Activated CD4-positive, alpha-beta memory T cell treated with anti-CD3 and anti-CD28 coated beads for 36 hours (primary cell): ENCODE data around the gene RHBDL2. TPM values are rescaled to one million over a fixed set of nuclear protein-coding genes. Genes with fewer than 3 reads are reported as not detected.
A peak's percentile ranks its signal among the peaks of the same experiment; 100 is the strongest.
"Not testable (repeated sequence)": the region's sequence is repeated elsewhere in the genome, so short reads cannot be mapped to it uniquely, and the experiment has no call there.

Experiments
- CTCF ChIA-PET: fragments of 350-600 bp; sonication (Branson Sonifier 250); formaldehyde crosslinking; loops from one replicate; lab custom pipeline; 2021; ENCODE audit warnings: antibody characterized with exemption, inconsistent platforms; lab: Charles Lee
- POLR2A ChIA-PET: fragments of 350-600 bp; sonication (Branson Sonifier 250); formaldehyde crosslinking; loops from one replicate; lab custom pipeline; 2021; ENCODE audit warnings: antibody characterized with exemption; lab: Charles Lee
- DNase-seq: peaks from one replicate; pipeline ENCODE4 v3.0.0-alpha.2; 2020
- H3K27ac Mint-ChIP-seq: one replicate; pipeline ENCODE4 v1.8.0; 2021; ENCODE audit warnings: mixed read lengths
- H3K27me3 Mint-ChIP-seq: one replicate; pipeline ENCODE4 v1.8.0; 2021; ENCODE audit warnings: mixed read lengths
- H3K36me3 Mint-ChIP-seq: one replicate; pipeline ENCODE4 v1.8.0; 2021; ENCODE audit warnings: mixed read lengths
- H3K4me1 Mint-ChIP-seq: one replicate; pipeline ENCODE4 v1.8.0; 2021; ENCODE audit warnings: low read depth, mixed read lengths
- H3K4me3 Mint-ChIP-seq: one replicate; pipeline ENCODE4 v1.8.0; 2021; ENCODE audit warnings: mild to moderate bottlenecking, mixed read lengths
- H3K9me3 Mint-ChIP-seq: one replicate; pipeline ENCODE4 v1.8.0; 2021; ENCODE audit warnings: mixed read lengths
- intact Hi-C: fragments of 100-400 bp; cut with micrococcal nuclease; formaldehyde crosslinking; loops from one replicate; pipeline ENCODE4 v1.15.1; 2023
- total RNA-seq, 2 experiments: library from RNA; stranded (reverse); gene quantifications; one replicate each; pipeline ENCODE4 v1.2.3, GENCODE V29; 2021

Gene RHBDL2
- total RNA-seq, 2 experiments from 2014 or later, result not detected

GRCh38 chr1:38845088-38845487, 96.5 kb downstream of the RHBDL2 start:
- H3K4me1 Mint-ChIP-seq, POLR2A ChIA-PET, DNase-seq, intact Hi-C loops, H3K4me3 Mint-ChIP-seq, H3K9me3 Mint-ChIP-seq, H3K27ac Mint-ChIP-seq, H3K27me3 Mint-ChIP-seq: not testable (repeated sequence)
- H3K36me3 Mint-ChIP-seq, result peaks cover 40% of the 10 kb centered on the region
- CTCF ChIA-PET, result interaction anchor here (0.6 to 4.4 kb wide), 2 partner anchors 10 to 123 kb away, joined by 4 to 23 read pairs; no protein-coding TSS in a partner anchor

GRCh38 chr1:38840281-38840680, 101.3 kb downstream of the RHBDL2 start:
- Mint-ChIP-seq H3K27ac (peak overlapping the region; percentile 2), H3K36me3 (peaks cover 39% of the 10 kb centered on the region)
- CTCF ChIA-PET, result no interaction called here

GRCh38 chr1:38839363-38839762, 102.3 kb downstream of the RHBDL2 start:
- Mint-ChIP-seq H3K9me3 (no peaks in the 10 kb centered on the region), H3K4me1 (peaks cover 7% of the 10 kb centered on the region), H3K27ac (no peak overlapping the region), H3K4me3 (no peak overlapping the region), H3K36me3 (peaks cover 32% of the 10 kb centered on the region), H3K27me3 (no peaks in the 10 kb centered on the region)
- intact Hi-C loops, result loop anchor here (5.0 to 10.0 kb wide), 2 partner anchors 255 to 812 kb away; no protein-coding TSS in a partner anchor
- no peak for DNase-seq
- ChIA-PET CTCF (interaction anchor here (1.0 kb wide), 1 partner anchor 10 kb away, joined by 4 read pairs; no protein-coding TSS in a partner anchor), POLR2A (no interaction called here)

More at GRCh38 chr1:38840281-38840680, 101.3 kb downstream of the RHBDL2 start:
- intact Hi-C loops, result no loop called here
- POLR2A ChIA-PET, result no interaction called here
- no peak for DNase-seq
- H3K9me3 Mint-ChIP-seq, result peaks cover 3% of the 10 kb centered on the region
- H3K4me1 Mint-ChIP-seq, result peaks cover 7% of the 10 kb centered on the region
- H3K27me3 Mint-ChIP-seq, result no peaks in the 10 kb centered on the region
- H3K4me3 Mint-ChIP-seq, result no peak overlapping the region

- DNase-seq, POLR2A ChIA-PET, H3K27ac Mint-ChIP-seq, H3K4me1 Mint-ChIP-seq, H3K9me3 Mint-ChIP-seq, H3K4me3 Mint-ChIP-seq, H3K27me3 Mint-ChIP-seq: not testable (repeated sequence)
- peaks cover 15% of the 10 kb centered on the region for H3K36me3 Mint-ChIP-seq
- intact Hi-C loops, result loop anchor here (5.0 to 10.0 kb wide), 2 partner anchors 252 to 809 kb away; no protein-coding TSS in a partner anchor
- CTCF ChIA-PET, result interaction anchor here (0.8 to 2.6 kb wide), 5 partner anchors 11 to 910 kb away, joined by 3 to 23 read pairs (median 4); partner anchors contain the start of gene POU3F1
Observed at GRCh38 chr1:38836316-38836715, 105.3 kb downstream of the RHBDL2 start.

Other genes with a start within 250 kb of the RHBDL2 start
- 10 to 100 TPM; 27.6 to 29.7 TPM for gene RRAGC, start 82.1 kb downstream of the RHBDL2 start, total RNA-seq
- 10 to 100 TPM; 70.6 to 76.5 TPM for gene MYCBP, start 68.5 kb downstream of the RHBDL2 start, total RNA-seq
- not detected for gene GJA9, start 60.2 kb downstream of the RHBDL2 start, total RNA-seq
- gene AKIRIN1, start 49.4 kb upstream of the RHBDL2 start, total RNA-seq, result 10 to 100 TPM; 73.2 to 74.3 TPM
- gene NDUFS5, start 84.5 kb upstream of the RHBDL2 start, total RNA-seq, result 100 to 1,000 TPM; 238 to 240 TPM